ENCODE results near the gene FAM131A.

Gene FAM131A

GRCh38 chr3:184379358-184380184 lies 42.2 kb downstream of the FAM131A start, which contains the start of gene CHRD:
Gene CHRD (plus strand): TSS chr3:184380054. CDS start chr3:184380319, 265 bp downstream.
- DNase-seq, result no peak

DNA sequence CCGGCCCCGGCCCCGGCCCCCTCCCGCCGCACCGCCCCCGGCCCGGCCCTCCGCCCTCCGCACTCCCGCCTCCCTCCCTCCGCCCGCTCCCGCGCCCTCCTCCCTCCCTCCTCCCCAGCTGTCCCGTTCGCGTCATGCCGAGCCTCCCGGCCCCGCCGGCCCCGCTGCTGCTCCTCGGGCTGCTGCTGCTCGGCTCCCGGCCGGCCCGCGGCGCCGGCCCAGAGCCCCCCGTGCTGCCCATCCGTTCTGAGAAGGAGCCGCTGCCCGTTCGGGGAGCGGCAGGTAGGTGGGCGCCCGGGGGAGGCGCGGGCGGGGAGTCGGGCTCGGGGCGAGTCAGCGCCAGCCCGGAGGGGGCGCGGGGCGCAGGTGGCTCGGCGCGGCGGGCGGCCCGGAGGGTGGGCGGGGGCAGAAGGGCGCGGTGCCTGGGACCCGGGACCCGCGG lies 42.8 kb downstream of the FAM131A start:
- DNase-seq, result no peak

- DNase-seq, result no peak
Measured at GRCh38 chr3:184380627-184381260, 43.3 kb downstream of the FAM131A start.

- DNase-seq, result no peak
Measured at GRCh38 chr3:184381261-184382224, 44.1 kb downstream of the FAM131A start.

GRCh38 chr3:184382326-184383032 lies 45.1 kb downstream of the FAM131A start:
- DNase-seq, result no peak

- DNase-seq, result no peak
Measured at GRCh38 chr3:184383033-184383740, 45.8 kb downstream of the FAM131A start.

DNA sequence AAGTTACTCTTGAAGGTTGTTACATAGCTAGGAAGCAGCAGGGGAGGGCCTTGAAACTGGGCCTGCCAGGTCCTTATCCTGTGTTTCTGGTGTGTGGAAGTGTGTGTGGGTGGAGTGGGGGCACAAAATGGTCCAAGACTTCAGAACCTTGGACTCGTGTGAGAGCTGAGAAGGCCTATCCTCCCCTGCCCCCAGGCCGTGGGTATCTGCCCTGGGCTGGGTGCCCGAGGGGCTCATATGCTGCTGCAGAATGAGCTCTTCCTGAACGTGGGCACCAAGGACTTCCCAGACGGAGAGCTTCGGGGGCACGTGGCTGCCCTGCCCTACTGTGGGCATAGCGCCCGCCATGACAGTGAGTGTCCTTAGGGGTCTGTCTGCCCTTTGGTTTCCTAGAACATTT lies 46.9 kb downstream of the FAM131A start:
- no peak for DNase-seq

GRCh38 chr3:184384856-184385422 lies 47.5 kb downstream of the FAM131A start:
- DNase-seq, result no peak

DNA sequence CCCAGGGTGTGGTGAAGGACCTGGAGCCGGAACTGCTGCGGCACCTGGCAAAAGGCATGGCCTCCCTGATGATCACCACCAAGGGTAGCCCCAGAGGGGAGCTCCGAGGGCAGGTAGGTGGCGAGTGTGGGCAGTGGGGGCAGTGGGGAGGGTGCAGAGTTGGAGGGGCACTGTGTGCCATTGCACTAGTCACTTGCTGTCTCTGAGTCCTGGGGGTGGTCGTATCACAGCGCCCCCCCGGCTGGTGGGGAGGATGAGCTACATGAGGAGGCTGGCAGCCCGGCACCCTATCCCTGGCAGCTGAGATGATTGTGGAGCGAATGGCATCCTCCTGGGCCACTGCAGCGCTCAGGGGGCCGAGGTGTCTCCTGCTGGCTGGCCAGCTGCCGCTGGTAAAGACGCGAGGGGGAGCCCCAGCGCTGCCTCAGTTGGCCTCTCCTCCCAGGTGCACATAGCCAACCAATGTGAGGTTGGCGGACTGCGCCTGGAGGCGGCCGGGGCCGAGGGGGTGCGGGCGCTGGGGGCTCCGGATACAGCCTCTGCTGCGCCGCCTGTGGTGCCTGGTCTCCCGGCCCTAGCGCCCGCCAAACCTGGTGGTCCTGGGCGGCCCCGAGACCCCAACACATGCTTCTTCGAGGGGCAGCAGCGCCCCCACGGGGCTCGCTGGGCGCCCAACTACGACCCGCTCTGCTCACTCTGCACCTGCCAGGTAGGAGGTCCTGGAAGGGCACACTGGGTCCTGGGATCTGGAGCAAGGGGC lies 48.8 kb downstream of the FAM131A start:
- DNase-seq, result no peak

DNA sequence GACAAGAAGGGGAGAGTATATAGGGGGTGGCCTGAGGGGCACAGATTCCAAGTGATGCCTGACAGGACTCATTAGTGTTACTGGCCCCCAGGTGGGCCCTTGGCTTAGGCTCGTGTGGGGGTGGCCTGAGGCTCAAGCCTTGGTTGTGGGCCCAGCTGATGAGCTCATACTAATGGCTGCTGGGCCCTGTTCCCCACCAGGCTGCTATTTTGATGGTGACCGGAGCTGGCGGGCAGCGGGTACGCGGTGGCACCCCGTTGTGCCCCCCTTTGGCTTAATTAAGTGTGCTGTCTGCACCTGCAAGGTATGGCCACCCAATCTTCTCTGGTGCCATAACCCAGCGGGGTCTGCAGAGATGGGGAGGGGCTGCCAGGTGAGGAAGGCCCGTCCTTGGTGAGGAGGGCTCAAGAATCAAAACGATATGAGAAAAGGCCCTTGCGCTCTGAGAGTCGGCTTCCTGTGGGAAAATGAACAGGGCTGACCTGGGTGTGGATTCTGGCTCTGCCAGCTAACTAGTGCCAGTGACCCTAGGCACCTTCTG lies 49.8 kb downstream of the FAM131A start:
- no peak for DNase-seq

DNA sequence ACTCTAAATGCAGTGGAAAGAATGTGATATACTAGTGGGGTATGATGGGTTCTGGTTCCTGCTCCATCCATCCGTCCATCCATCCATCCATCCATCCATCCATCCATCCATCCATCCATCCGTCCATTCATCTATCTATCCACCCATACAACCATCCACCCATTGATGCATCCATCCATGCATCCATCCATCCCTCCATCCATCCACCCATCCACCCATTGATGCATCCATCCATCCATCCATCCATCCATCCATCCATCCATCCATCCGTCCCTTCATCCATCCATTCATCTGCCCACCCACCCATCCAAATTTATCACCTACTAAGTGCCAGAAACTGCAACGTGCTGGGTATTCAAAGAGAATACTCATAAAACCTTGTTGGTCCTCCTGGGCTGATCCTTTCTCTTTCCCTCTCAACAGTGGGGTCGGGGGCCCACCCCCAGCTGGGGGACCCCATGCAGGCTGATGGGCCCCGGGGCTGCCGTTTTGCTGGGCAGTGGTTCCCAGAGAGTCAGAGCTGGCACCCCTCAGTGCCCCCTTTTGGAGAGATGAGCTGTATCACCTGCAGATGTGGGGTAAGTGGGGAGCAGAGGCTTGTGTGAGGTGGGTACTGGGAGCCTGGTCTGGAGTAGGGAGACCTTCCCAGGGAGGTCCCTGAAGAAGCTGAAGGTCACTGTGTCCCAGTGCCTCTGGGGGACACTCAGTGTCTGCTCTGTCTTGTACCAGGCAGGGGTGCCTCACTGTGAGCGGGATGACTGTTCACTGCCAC lies 51.0 kb downstream of the FAM131A start:
- DNase-seq, result no peak

GRCh38 chr3:184388936-184389230 lies 51.5 kb downstream of the FAM131A start:
- no peak for DNase-seq

DNA sequence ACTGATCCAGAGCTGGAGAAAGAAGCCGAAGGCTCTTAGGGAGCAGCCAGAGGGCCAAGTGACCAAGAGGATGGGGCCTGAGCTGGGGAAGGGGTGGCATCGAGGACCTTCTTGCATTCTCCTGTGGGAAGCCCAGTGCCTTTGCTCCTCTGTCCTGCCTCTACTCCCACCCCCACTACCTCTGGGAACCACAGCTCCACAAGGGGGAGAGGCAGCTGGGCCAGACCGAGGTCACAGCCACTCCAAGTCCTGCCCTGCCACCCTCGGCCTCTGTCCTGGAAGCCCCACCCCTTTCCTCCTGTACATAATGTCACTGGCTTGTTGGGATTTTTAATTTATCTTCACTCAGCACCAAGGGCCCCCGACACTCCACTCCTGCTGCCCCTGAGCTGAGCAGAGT lies 52.0 kb downstream of the FAM131A start:
- DNase-seq, result no peak

DNA sequence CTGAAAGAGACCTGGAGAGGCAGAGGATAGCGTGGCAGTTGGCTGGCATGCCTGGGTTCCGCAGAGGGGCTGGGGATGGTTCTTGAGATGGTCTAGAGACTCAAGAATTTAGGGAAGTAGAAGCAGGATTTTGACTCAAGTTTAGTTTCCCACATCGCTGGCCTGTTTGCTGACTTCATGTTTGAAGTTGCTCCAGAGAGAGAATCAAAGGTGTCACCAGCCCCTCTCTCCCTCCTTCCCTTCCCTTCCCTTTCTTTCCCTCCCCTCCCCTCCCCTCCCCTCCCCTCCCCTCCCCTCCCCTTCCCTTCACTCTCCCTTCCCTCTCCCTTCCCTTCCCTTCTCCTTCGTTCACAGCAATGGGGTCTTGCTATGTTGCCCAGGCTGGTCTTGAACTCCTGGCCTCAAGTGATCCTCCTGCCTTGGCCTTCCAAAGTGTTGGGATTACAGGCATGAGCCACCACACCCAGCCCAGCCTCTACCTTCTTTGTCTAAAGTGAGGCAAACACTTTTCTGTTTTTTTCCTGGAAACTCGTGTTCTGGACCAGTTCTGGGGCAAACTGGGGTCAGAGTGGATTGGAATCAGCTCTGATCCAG lies 52.6 kb downstream of the FAM131A start:
- no peak for DNase-seq

- no peak for DNase-seq
Measured at GRCh38 chr3:184391266-184391665, 53.9 kb downstream of the FAM131A start.

GRCh38 chr3:184395320-184395660 lies 57.9 kb downstream of the FAM131A start:
- no peak for DNase-seq

Measured in activated CD4-positive, CD25-positive, alpha-beta regulatory T cell treated with anti-CD3 and anti-CD28 coated beads, Interleukin-2, amount 50 U/mL, for 72 hours (primary cell).